GM13977 (cell line): Measurements from ENCODE around the gene TPST2.

ENCODE experiments used
- DNase-seq: peaks from one replicate; pipeline ENCODE4 v3.0.0; 2012; ENCODE audit warnings: low spot score
- CTCF ChIP-seq: IDR thresholded peaks from 2 replicates; pipeline ENCODE4 v1.5.1; 2012; ENCODE audit warnings: mild to moderate bottlenecking, control low read depth; ENCODE audit not compliant: insufficient read depth; ENCODE audit errors: extremely low read depth, missing control alignments
- in situ Hi-C: fragments of 300-500 bp; cut with MboI; formaldehyde crosslinking; loops from one replicate; pipeline ENCODE4 v1.12.0; 2022; ENCODE audit warnings: low sequenced_read_pairs, low pct_unique_long_range_greater_than_20kb, mixed read lengths, inconsistent platforms; ENCODE audit not compliant: unreplicated experiment

The TPST2 gene

GRCh38 chr22:26482161-26482560 is 107.8 kb downstream of the TPST2 start:
- no peak for DNase-seq
- TF ChIP-seq CTCF = no peak
- in situ Hi-C loops = no loop called here

GRCh38 chr22:26481694-26482093 is 108.2 kb downstream of the TPST2 start:
- DNase-seq = peak; percentile 24
- no peak for TF ChIP-seq CTCF
- in situ Hi-C loops = no loop called here

- no peak for TF ChIP-seq CTCF
- DNase-seq = no peak
- in situ Hi-C loops = no loop called here
Measured at GRCh38 chr22:26481112-26481693, 108.7 kb downstream of the TPST2 start.

DNA sequence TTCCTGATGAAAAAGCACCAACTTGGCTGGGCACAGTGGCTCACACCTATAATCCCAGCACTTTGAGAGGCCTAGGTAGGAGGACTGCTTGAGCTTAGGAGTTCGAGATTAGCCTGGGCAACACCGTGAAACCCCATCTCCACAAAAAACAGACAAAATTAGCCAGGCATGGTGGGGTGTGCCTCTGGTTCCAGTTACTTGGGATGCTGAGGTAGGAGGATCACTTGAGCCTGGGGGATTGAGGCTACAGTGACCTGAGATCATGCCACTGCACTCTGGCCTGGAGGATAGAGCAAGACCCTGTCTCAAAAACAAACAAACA is 109.4 kb downstream of the TPST2 start:
- no peak for TF ChIP-seq CTCF
- DNase-seq = no peak

DNA sequence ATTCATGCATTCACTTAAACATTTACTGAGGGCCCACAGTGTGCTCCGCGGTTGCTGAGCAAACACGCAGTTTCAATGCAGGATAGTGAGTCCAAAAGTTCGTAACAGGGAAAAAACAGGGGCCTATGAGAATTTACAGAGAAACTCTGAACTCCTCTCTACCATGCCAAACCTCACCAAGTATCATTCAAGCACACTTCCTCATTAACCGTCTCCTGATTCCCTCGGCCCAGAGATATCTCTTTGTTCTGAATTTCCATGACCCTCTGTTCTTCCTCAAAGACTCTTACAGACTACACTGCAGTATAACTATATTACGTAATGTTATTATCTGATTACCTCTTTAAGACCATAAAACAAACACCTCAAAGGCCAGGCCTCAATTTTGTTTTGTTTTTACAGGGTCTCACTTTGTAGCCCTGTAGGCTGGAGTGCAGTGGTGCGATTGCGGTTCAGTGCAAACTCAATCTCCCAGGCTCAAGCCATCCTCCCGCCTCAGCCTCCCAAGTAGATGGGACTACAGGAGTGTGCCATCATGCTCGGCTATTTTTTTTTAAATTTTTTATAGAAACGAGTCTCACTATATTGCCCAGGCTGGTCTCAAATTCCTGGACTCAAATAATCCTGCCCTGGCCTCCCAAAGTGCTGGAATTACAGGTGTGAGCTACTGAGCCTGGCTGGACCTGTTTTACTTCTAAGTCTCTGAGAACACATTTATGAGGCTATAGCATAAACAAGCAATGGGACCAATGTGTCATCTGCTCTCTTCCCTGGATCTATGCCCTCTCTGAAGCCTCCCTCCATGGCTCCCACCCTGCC is 109.9 kb downstream of the TPST2 start:
- DNase-seq = no peak
- no peak for TF ChIP-seq CTCF
- in situ Hi-C loops = no loop called here

More for the DNA sequence above, 109.4 kb downstream of the TPST2 start:
- in situ Hi-C loops = no loop called here

- TF ChIP-seq CTCF = no peak
- no peak for DNase-seq
- in situ Hi-C loops = no loop called here
Measured at GRCh38 chr22:26479043-26479791, 110.7 kb downstream of the TPST2 start.
